Measurements from ENCODE around the gene GDPD3. TPM values are rescaled to one million over a fixed set of nuclear protein-coding genes. Genes with fewer than 3 reads are reported as not detected.

Gene GDPD3
- total RNA-seq, 2 experiments from 2014 or later = 11.8 to 13.2 TPM

GRCh38 chr16:30088832-30089624 is 24.3 kb downstream of the GDPD3 start:
- H3K36me3 Mint-ChIP-seq (ENCODE audit: low read depth) = peaks cover 20% of the 10 kb centered on the region
- H3K9me3 Mint-ChIP-seq = no peaks in the 10 kb centered on the region
- no peaks in the 10 kb centered on the region for H3K27me3 Mint-ChIP-seq
- H3K4me1 Mint-ChIP-seq = peaks cover 49% of the 10 kb centered on the region
- peak overlapping the region; percentile 80 for H3K27ac Mint-ChIP-seq
- ChIA-PET POLR2A (no interaction called here), CTCF (interaction anchor here (0.6 to 8.0 kb wide), 2 partner anchors 11 to 554 kb away, joined by 5 to 112 read pairs; partner anchors contain the start of gene PPP4C)
- H3K4me3 Mint-ChIP-seq = no peak overlapping the region
- no peak for DNase-seq

GRCh38 chr16:30088237-30088831 is 25.0 kb downstream of the GDPD3 start:
- CTCF ChIA-PET = interaction anchor here (8.0 kb wide), 1 partner anchor 10 kb away, joined by 112 read pairs; the partner anchor contains the start of gene PPP4C
- H3K4me1 Mint-ChIP-seq = peaks cover 46% of the 10 kb centered on the region
- POLR2A ChIA-PET = no interaction called here
- H3K9me3 Mint-ChIP-seq = no peaks in the 10 kb centered on the region
- H3K4me3 Mint-ChIP-seq = no peak overlapping the region
- H3K27me3 Mint-ChIP-seq = no peaks in the 10 kb centered on the region
- H3K36me3 Mint-ChIP-seq (ENCODE audit: low read depth) = peaks cover 23% of the 10 kb centered on the region
- DNase-seq = no peak
- peak overlapping the region; percentile 7 for H3K27ac Mint-ChIP-seq

GRCh38 chr16:30087181-30087898 is 26.0 kb downstream of the GDPD3 start:
- DNase-seq = no peak
- CTCF ChIA-PET = interaction anchor here (0.6 to 8.0 kb wide), 4 partner anchors 9 to 535 kb away, joined by 3 to 112 read pairs (median 4); partner anchors contain the start of gene PPP4C
- peaks cover 40% of the 10 kb centered on the region for H3K4me1 Mint-ChIP-seq
- peaks cover 30% of the 10 kb centered on the region for H3K36me3 Mint-ChIP-seq (ENCODE audit: low read depth)
- H3K9me3 Mint-ChIP-seq = no peaks in the 10 kb centered on the region
- peak overlapping the region; percentile 74 for H3K27ac Mint-ChIP-seq
- no peaks in the 10 kb centered on the region for H3K27me3 Mint-ChIP-seq
- POLR2A ChIA-PET = no interaction called here
- H3K4me3 Mint-ChIP-seq = no peak overlapping the region

- Mint-ChIP-seq H3K36me3 (ENCODE audit: low read depth) (peaks cover 33% of the 10 kb centered on the region), H3K27me3 (no peaks in the 10 kb centered on the region), H3K4me3 (no peak overlapping the region), H3K9me3 (no peaks in the 10 kb centered on the region), H3K27ac (peak overlapping the region; percentile 74), H3K4me1 (peaks cover 31% of the 10 kb centered on the region)
- ChIA-PET CTCF (no interaction called here), POLR2A (no interaction called here)
- no peak for DNase-seq
Measured at GRCh38 chr16:30086291-30087140, 26.8 kb downstream of the GDPD3 start.

- Mint-ChIP-seq H3K9me3 (no peaks in the 10 kb centered on the region), H3K36me3 (ENCODE audit: low read depth) (peaks cover 34% of the 10 kb centered on the region), H3K4me1 (peaks cover 30% of the 10 kb centered on the region), H3K4me3 (no peak overlapping the region), H3K27ac (no peak overlapping the region), H3K27me3 (no peaks in the 10 kb centered on the region)
- ChIA-PET CTCF (no interaction called here), POLR2A (no interaction called here)
- DNase-seq = no peak
Measured at GRCh38 chr16:30085820-30086219, 27.5 kb downstream of the GDPD3 start.

GRCh38 chr16:30085247-30085646 is 28.1 kb downstream of the GDPD3 start:
- POLR2A ChIA-PET = no interaction called here
- H3K27ac Mint-ChIP-seq = no peak overlapping the region

GRCh38 chr16:30084816-30085159 is 28.5 kb downstream of the GDPD3 start:
- Mint-ChIP-seq H3K36me3 (ENCODE audit: low read depth) (peaks cover 40% of the 10 kb centered on the region), H3K9me3 (no peaks in the 10 kb centered on the region), H3K27ac (no peak overlapping the region), H3K27me3 (no peaks in the 10 kb centered on the region), H3K4me3 (no peak overlapping the region), H3K4me1 (peaks cover 22% of the 10 kb centered on the region)
- DNase-seq = no peak
- CTCF ChIA-PET = interaction anchor here (0.5 to 0.6 kb wide), 2 partner anchors 554 to 792 kb away, joined by 3 read pairs; no protein-coding TSS in a partner anchor
- POLR2A ChIA-PET = no interaction called here

More at GRCh38 chr16:30085247-30085646, 28.1 kb downstream of the GDPD3 start:
- H3K9me3 Mint-ChIP-seq = no peaks in the 10 kb centered on the region
- no peak for DNase-seq
- no peaks in the 10 kb centered on the region for H3K27me3 Mint-ChIP-seq
- CTCF ChIA-PET = interaction anchor here (0.5 to 0.6 kb wide), 2 partner anchors 554 to 792 kb away, joined by 3 read pairs; no protein-coding TSS in a partner anchor
- H3K4me1 Mint-ChIP-seq = peaks cover 25% of the 10 kb centered on the region
- no peak overlapping the region for H3K4me3 Mint-ChIP-seq
- peaks cover 38% of the 10 kb centered on the region for H3K36me3 Mint-ChIP-seq (ENCODE audit: low read depth)

- Mint-ChIP-seq H3K4me1 (peaks cover 22% of the 10 kb centered on the region), H3K4me3 (no peak overlapping the region), H3K9me3 (no peaks in the 10 kb centered on the region), H3K27ac (peak overlapping the region; percentile 80), H3K36me3 (ENCODE audit: low read depth) (peaks cover 45% of the 10 kb centered on the region), H3K27me3 (no peaks in the 10 kb centered on the region)
- DNase-seq = no peak
- ChIA-PET CTCF (interaction anchor here (0.5 to 0.6 kb wide), 2 partner anchors 555 to 793 kb away, joined by 3 read pairs; no protein-coding TSS in a partner anchor), POLR2A (no interaction called here)
Measured at GRCh38 chr16:30084096-30084815, 29.1 kb downstream of the GDPD3 start.

- peaks cover 20% of the 10 kb centered on the region for H3K4me1 Mint-ChIP-seq
- H3K36me3 Mint-ChIP-seq (ENCODE audit: low read depth) = peaks cover 45% of the 10 kb centered on the region
- peak overlapping the region; percentile 80 for H3K27ac Mint-ChIP-seq
- ChIA-PET CTCF (interaction anchor here (10.6 kb wide), 1 partner anchor 8 kb away, joined by 112 read pairs; the partner anchor contains the start of gene TBX6), POLR2A (no interaction called here)
- H3K9me3 Mint-ChIP-seq = no peaks in the 10 kb centered on the region
- no peaks in the 10 kb centered on the region for H3K27me3 Mint-ChIP-seq
- DNase-seq = no peak
- H3K4me3 Mint-ChIP-seq = no peak overlapping the region
Measured at GRCh38 chr16:30083216-30084055, 29.9 kb downstream of the GDPD3 start.

- CTCF ChIA-PET = interaction anchor here (10.6 kb wide), 1 partner anchor 9 kb away, joined by 112 read pairs; the partner anchor contains the start of gene TBX6
- H3K36me3 Mint-ChIP-seq (ENCODE audit: low read depth) = peaks cover 49% of the 10 kb centered on the region
- no peak for DNase-seq
- H3K27ac Mint-ChIP-seq = peak overlapping the region; percentile 58
- no peak overlapping the region for H3K4me3 Mint-ChIP-seq
- no peaks in the 10 kb centered on the region for H3K27me3 Mint-ChIP-seq
- POLR2A ChIA-PET = no interaction called here
- H3K4me1 Mint-ChIP-seq = peaks cover 27% of the 10 kb centered on the region
- H3K9me3 Mint-ChIP-seq = no peaks in the 10 kb centered on the region
Measured at GRCh38 chr16:30082545-30083090, 30.7 kb downstream of the GDPD3 start.

- ChIA-PET POLR2A (no interaction called here), CTCF (interaction anchor here (0.9 to 10.6 kb wide), 2 partner anchors 11 to 12 kb away, joined by 4 to 112 read pairs; partner anchors contain the start of gene TBX6)
- H3K4me3 Mint-ChIP-seq = no peak overlapping the region
- peaks cover 47% of the 10 kb centered on the region for H3K4me1 Mint-ChIP-seq
- H3K27ac Mint-ChIP-seq = peak overlapping the region; percentile 50
- DNase-seq = no peak
- peaks cover 55% of the 10 kb centered on the region for H3K36me3 Mint-ChIP-seq (ENCODE audit: low read depth)
- H3K27me3 Mint-ChIP-seq = no peaks in the 10 kb centered on the region
- no peaks in the 10 kb centered on the region for H3K9me3 Mint-ChIP-seq
Measured at GRCh38 chr16:30079480-30079879, 33.9 kb downstream of the GDPD3 start.

All from activated CD4-positive, alpha-beta T cell treated with anti-CD3 and anti-CD28 coated beads, Interleukin-2, amount 10 ng/mL, durations not matched to agents 7 days and 5 days (primary cell).